K562 (cell line): Measurements from ENCODE around the gene SEZ6L. TPM values are rescaled to one million over a fixed set of nuclear protein-coding genes. Genes with fewer than 3 reads are reported as not detected.

Experiments
- ATF1 ChIP-seq, 2 experiments: fragments of 450-650 bp in 1 of 2; IDR thresholded peaks; 2 replicates each; pipeline ENCODE4 v1.6.1; 2016; ENCODE audit warnings: missing compliant biosample characterization in 1 of 2, missing genetic modification characterization in 1 of 2
- ETV6 ChIP-seq, 3 experiments: fragments of 150-350 bp in 1 of 3; sonication (generic) in 1 of 3; formaldehyde crosslinking in 1 of 3; IDR thresholded peaks; 2 replicates each; pipeline versions ENCODE4 v1.6.1 to v1.8.0; 2014 to 2022; ENCODE audit warnings: borderline replicate concordance in 2 of 3, low read depth in 2 of 3, antibody characterized with exemption in 1 of 3, low read length in 1 of 3, mild to moderate bottlenecking in 1 of 3, missing genetic modification reagents in 1 of 3
- KAT7 ChIP-seq: sonication (generic); formaldehyde crosslinking; IDR thresholded peaks from 2 replicates; pipeline ENCODE4 v1.8.0; 2022; ENCODE audit warnings: missing genetic modification reagents, mild to moderate bottlenecking, borderline replicate concordance
- PTTG1 ChIP-seq: fragments of 450-650 bp; IDR thresholded peaks from 2 replicates; pipeline ENCODE4 v1.6.1; 2016; ENCODE audit warnings: low read depth, mild to moderate bottlenecking, missing genetic modification characterization, missing compliant biosample characterization
- RFX7 ChIP-seq: fragments of 250-450 bp; sonication (Bioruptor Pico); IDR thresholded peaks from 2 replicates; pipeline ENCODE4 v1.5.1; 2021; ENCODE audit warnings: mild to moderate bottlenecking
- SIN3B ChIP-seq: fragments of 450-650 bp; IDR thresholded peaks from 2 replicates; pipeline ENCODE4 v1.6.1; 2017; ENCODE audit warnings: low read depth, mild to moderate bottlenecking, moderate library complexity
- TAF15 ChIP-seq: fragments of 200-400 bp; formaldehyde crosslinking; IDR thresholded peaks from 2 replicates; pipeline ENCODE4 v1.6.1; 2017; ENCODE audit warnings: mild to moderate bottlenecking, low read depth, low read length, moderate library complexity
- XRCC3 ChIP-seq: fragments of 450-650 bp; IDR thresholded peaks from 2 replicates; pipeline ENCODE4 v1.6.1; 2017; ENCODE audit warnings: mild to moderate bottlenecking, moderate library complexity
- ZBTB49 ChIP-seq: sonication (generic); formaldehyde crosslinking; IDR thresholded peaks from 2 replicates; pipeline ENCODE4 v1.8.0; 2022; ENCODE audit warnings: missing genetic modification reagents, mild to moderate bottlenecking, borderline replicate concordance
- ZNF175 ChIP-seq: fragments of 200-800 bp; sonication (Bioruptor generic); IDR thresholded peaks from 2 replicates; pipeline ENCODE4 v1.6.1; 2016; ENCODE audit warnings: low read depth, mild to moderate bottlenecking, missing genetic modification characterization, missing compliant biosample characterization
- polyA plus RNA-seq, 8 experiments: library from polyadenylated mRNA; depleted of rRNA in 4 of 8; stranded (reverse) in 5 of 8; unstranded in 3 of 8; fragments of >200 nt; fragmentation: Nextera tagmentation in 2 of 8; fragmentation: Illumina TruSeq in 1 of 8; extraction: Ambion mirVana in 2 of 8; extraction: Trizol in 1 of 8; gene quantifications; 2 replicates each; pipeline versions ENCODE4 v1.2.1 to v1.2.3, GENCODE V29; 2011 to 2014; ENCODE audit warnings: inconsistent platforms in 1 of 8, missing spikeins in 1 of 8
- total RNA-seq, 7 experiments: library from RNA; depleted of rRNA in 6 of 7; stranded (reverse); fragments of >200 nt in 6 of 7; fragmentation: Illumina TruSeq in 2 of 7; extraction: Trizol in 2 of 7; gene quantifications; 2 replicates each; pipeline versions ENCODE4 v1.2.1 to v1.2.3, GENCODE V29; 2011 to 2021; ENCODE audit warnings: low replicate concordance in 1 of 7
- TF ChIP-seq, protein P1 (sequence below): sonication (generic); formaldehyde crosslinking; IDR thresholded peaks from 2 replicates; pipeline ENCODE4 v1.8.0; 2022; ENCODE audit warnings: mild to moderate bottlenecking, missing genetic modification reagents

Gene SEZ6L
- total and polyA plus RNA-seq, 9 of the 15 experiments (the other 6 are each of a cell fraction or from before 2014, with no cell fraction given) = not detected

- TF ChIP-seq ZBTB49 (CRISPR knock-in tag) (no peak), ZNF175 (CRISPR knock-in tag) (no peak), KAT7 (CRISPR knock-in tag) (no peak), RFX7 (CRISPR knock-in tag) (no peak), XRCC3 (no peak), ETV6 (IDR thresholded peaks at IDR 0.05; ENCODE audit: borderline replicate concordance in 1 of 2, low read depth in 2 of 2, low read length in 1 of 2) (no peak), ETV6 (CRISPR knock-in tag; IDR thresholded peaks at IDR 0.05; ENCODE audit: borderline replicate concordance) (no peak), TAF15 (no peak), ATF1 (CRISPR knock-in tag; IDR thresholded peaks at IDR 0.05) (no peak), ATF1 (tag; IDR thresholded peaks at IDR 0.05) (no peak), PTTG1 (no peak), SIN3B (no peak)
- TF ChIP-seq, protein P1, sequence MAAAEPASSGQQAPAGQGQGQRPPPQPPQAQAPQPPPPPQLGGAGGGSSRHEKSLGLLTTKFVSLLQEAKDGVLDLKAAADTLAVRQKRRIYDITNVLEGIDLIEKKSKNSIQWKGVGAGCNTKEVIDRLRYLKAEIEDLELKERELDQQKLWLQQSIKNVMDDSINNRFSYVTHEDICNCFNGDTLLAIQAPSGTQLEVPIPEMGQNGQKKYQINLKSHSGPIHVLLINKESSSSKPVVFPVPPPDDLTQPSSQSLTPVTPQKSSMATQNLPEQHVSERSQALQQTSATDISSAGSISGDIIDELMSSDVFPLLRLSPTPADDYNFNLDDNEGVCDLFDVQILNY (CRISPR knock-in tag) = no peak
Measured at GRCh38 chr22:26170112-26170492, 840 bp downstream of the SEZ6L start (continued).
